Occipital lobe (tissue), 3 donors: Measurements from ENCODE around the gene DLL1. TPM values are rescaled to one million over a fixed set of nuclear protein-coding genes. Genes with fewer than 3 reads are reported as not detected.

Source experiments
- DNase-seq: peaks from one replicate; lab custom pipeline; 2025; lab: John Stamatoyannopoulos, UW
- small RNA-seq: library from RNA; depleted of rRNA; stranded (forward); fragments of <200 nt; gene quantifications from one replicate; pipeline ENCODE3, GENCODE V24; 2014
- total RNA-seq: library from RNA; depleted of rRNA; stranded (reverse); fragments of >200 nt; gene quantifications from one replicate; pipeline ENCODE4 v1.2.3, GENCODE V29; 2014

Gene DLL1
- total RNA-seq, 1 donor from 2014 or later: 11.9 TPM

- DNase-seq: no peak
These were observed 57.3 kb downstream of the DLL1 start for GRCh38 chr6:170233286-170234205.

Small RNAs within 50 kb of the gene (small RNA-seq; reads per million reads assigned to genes)
- not detected for gene MIR4644

Other genes starting within 250 kb of the DLL1 start
- 62.4 TPM for gene FAM120B, start 15.7 kb upstream of the DLL1 start, total RNA-seq